Upper lobe of right lung (tissue), 1 donor: Measurements from ENCODE around the gene MS4A12. TPM values are rescaled to one million over a fixed set of nuclear protein-coding genes. Genes with fewer than 3 reads are reported as not detected.

ENCODE experiments used
- ATAC-seq: fragments of 200-7000 bp; cut with Tn5 transposase; one replicate; pipeline ENCODE4 v1.9.1; 2020; ENCODE audit warnings: mild to moderate bottlenecking, moderate library complexity
- DNase-seq: peaks from one replicate; pipeline ENCODE4 v3.0.0-alpha.2; 2020
- H3K27ac ChIP-seq: fragments of 200-600 bp; one replicate; pipeline ENCODE4 v1.8.0; 2022
- H3K27me3 ChIP-seq: fragments of 200-600 bp; one replicate; pipeline ENCODE4 v1.8.0; 2022; ENCODE audit warnings: mild to moderate bottlenecking
- H3K36me3 ChIP-seq: fragments of 200-600 bp; one replicate; pipeline ENCODE4 v1.8.0; 2022
- H3K4me1 ChIP-seq: fragments of 200-600 bp; one replicate; pipeline ENCODE4 v1.8.0; 2022
- H3K4me3 ChIP-seq: fragments of 200-600 bp; one replicate; pipeline ENCODE4 v1.8.0; 2022; ENCODE audit warnings: mild to moderate bottlenecking
- H3K9me3 ChIP-seq: fragments of 200-600 bp; one replicate; pipeline ENCODE4 v1.8.0; 2022
- CTCF ChIP-seq: fragments of 200-600 bp; IDR thresholded peaks from one replicate; pipeline ENCODE4 v1.8.0; 2022; ENCODE audit warnings: antibody characterized with exemption
- intact Hi-C: fragments of 100-400 bp; cut with DNase I; formaldehyde crosslinking; loops from one replicate; pipeline ENCODE4 v1.11.0; 2022
- total RNA-seq: library from RNA; stranded (reverse); fragmentation: NEBNext Ultra II Directional; extraction: Animal tissue kit (Norgen Biotek cat#: 25700); gene quantifications from one replicate; pipeline ENCODE4 v1.2.1, GENCODE V29; 2021
- donor health status: DM: no; HTN: yes; CAD: no; lungs with severe emphysema.

Gene MS4A12
- total RNA-seq, 1 donor from 2014 or later, result not detected

DNA sequence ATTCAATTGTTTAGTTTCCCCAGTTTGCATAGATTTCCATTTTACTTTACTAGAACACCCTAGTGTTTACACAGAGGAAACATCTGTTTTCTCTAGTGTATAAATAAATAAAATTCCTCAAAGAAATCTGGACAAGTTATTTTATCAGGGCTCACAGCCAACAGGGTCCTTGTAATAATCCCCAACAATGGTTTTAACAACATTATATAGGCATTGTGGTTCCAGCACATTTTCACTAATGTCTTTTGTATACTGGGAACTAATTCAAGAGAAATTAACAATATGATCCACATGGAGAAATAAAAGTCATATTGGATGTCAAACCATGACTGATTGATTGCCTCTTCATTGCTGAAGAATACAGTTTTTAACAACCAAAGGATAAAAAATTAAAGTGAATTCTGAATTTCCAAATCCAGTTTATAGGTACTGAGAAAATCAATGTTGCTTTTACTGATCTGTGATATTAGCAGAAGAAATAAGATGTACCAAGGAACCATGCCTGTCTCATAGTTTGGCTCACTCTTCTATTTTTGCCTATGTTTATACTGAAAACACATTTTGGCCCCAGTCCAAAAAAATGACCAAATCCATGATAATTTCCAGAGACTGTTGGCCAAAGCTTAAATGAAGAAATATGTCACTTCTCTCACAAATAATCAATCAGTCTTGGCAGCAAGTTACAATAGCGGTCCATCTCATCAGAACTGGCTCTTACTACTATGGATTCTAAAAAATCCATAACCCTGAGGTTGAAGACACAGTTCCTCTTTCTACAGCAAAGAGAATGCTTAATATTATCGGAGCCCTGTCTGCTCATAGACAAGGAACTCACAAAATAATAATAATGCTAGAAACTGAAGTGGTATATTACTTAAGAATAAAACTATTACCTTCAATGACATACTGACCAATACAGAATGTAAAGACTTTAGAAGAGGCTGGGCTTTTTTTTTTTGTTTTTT is 21.2 kb downstream of the MS4A12 start:
- TF ChIP-seq CTCF, result no peak
- intact Hi-C loops, result no loop called here

GRCh38 chr11:60515144-60515855 is 22.7 kb downstream of the MS4A12 start, which contains the start of gene MS4A13:
TSS of gene MS4A13 (plus strand) at chr11:60515392. CDS start at chr11:60518084, 2,692 bp downstream.
- H3K27ac ChIP-seq, result no peak within 1 kb of the TSS
- DNase-seq, result no peak
- H3K9me3 ChIP-seq, result no peaks in the 10 kb centered on the region
- no peak for TF ChIP-seq CTCF
- no peak for ATAC-seq
- H3K4me3 ChIP-seq, result no peak within 1 kb of the TSS
- H3K4me1 ChIP-seq, result no peaks in the 10 kb centered on the region
- peaks cover 4% of the 10 kb centered on the region for H3K27me3 ChIP-seq
- H3K36me3 ChIP-seq, result no peaks in the 10 kb centered on the region
- intact Hi-C loops, result no loop called here

More for the DNA sequence above, 21.2 kb downstream of the MS4A12 start:
- Histone ChIP-seq H3K27ac (no peak overlapping the region), H3K9me3 (no peaks in the 10 kb centered on the region), H3K27me3 (peaks cover 4% of the 10 kb centered on the region), H3K4me3 (no peak overlapping the region), H3K36me3 (no peaks in the 10 kb centered on the region), H3K4me1 (no peaks in the 10 kb centered on the region)
- DNase-seq (no peak), ATAC-seq (no peak)

DNA sequence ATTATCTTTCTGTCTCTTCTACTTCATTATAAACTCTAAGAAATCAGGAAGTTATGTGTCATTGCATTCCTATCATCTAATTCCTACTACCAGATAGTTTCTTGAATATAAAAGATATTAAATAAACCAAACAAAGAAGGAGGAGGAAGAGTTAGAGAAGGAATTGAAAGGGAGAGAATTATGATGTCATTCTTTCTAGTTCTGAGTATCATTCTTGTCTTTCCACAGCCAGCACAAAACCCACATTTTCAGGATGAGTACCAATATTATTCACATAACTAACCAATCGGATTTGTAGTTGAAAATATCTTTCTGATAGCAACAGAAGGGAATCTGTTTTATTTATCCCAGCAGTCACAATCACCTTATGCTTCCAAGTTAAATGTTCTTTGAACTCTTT is 35.9 kb downstream of the MS4A12 start:
- Histone ChIP-seq H3K4me1 (no peaks in the 10 kb centered on the region), H3K27ac (no peak overlapping the region), H3K27me3 (no peaks in the 10 kb centered on the region), H3K36me3 (no peaks in the 10 kb centered on the region), H3K9me3 (no peaks in the 10 kb centered on the region), H3K4me3 (no peak overlapping the region)
- ATAC-seq, result no peak
- DNase-seq, result no peak
- intact Hi-C loops, result no loop called here
- no peak for TF ChIP-seq CTCF

DNA sequence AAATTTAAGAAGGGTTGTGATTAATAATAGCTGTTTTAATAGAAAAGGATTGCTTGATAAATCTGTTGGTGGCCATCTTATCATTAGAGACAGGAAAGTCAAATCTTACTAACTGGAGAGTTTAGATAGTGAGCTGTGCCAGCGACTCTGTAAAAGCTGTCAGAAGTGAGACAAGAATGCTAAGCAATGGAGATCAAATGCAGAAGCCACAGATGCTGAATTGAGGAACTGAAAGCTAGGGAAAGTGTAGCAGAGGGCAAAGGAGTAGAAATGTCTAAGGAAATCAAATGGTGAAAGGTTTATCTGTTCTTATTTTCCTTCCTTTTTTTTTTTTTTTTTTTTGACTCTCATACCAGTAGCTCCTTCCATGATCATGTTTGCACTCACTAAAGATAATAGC is 36.4 kb downstream of the MS4A12 start:
- no peaks in the 10 kb centered on the region for H3K9me3 ChIP-seq

More for the DNA sequence above, 36.4 kb downstream of the MS4A12 start:
- peak; percentile 85 for ATAC-seq
- Histone ChIP-seq H3K4me1 (no peaks in the 10 kb centered on the region), H3K27me3 (no peaks in the 10 kb centered on the region), H3K27ac (no peak overlapping the region), H3K4me3 (no peak overlapping the region), H3K36me3 (no peaks in the 10 kb centered on the region)
- intact Hi-C loops, result no loop called here
- no peak for DNase-seq
- TF ChIP-seq CTCF, result no peak
